SU-DHL-6 (cell line): ENCODE data around the gene BMP4.

Experiments used
- CTCF ChIP-seq: fragments of 200-600 bp; sonication (generic); IDR thresholded peaks from one replicate; pipeline ENCODE4 v1.5.1; 2017; ENCODE audit warnings: antibody characterized with exemption, mild to moderate bottlenecking, low read length, moderate library complexity; ENCODE audit not compliant: insufficient read depth, poor library complexity, severe bottlenecking
- EZH2phosphoT487 ChIP-seq: fragments of 200-600 bp; sonication (generic), shearing (Covaris generic); conservative IDR thresholded peaks from 2 replicates; pipeline ENCODE4 v1.6.1; 2018; ENCODE audit warnings: mild to moderate bottlenecking, antibody characterized with exemption, low read length, moderate library complexity, mixed read lengths

GRCh38 chr14:53953002-53953827 lies 3.4 kb downstream of the BMP4 start:
- TF ChIP-seq EZH2phosphoT487 (no peak), CTCF (no peak)
